Retinal pigment epithelial cell (primary cell): Measurements from ENCODE around the gene LAMB3.
A peak's percentile ranks its signal among the peaks of the same experiment; 100 is the strongest.

ENCODE experiments used
- DNase-seq: peaks from one replicate; pipeline ENCODE4 v3.0.0-alpha.2; 2010; ENCODE audit warnings: low read depth
- H3K4me3 ChIP-seq: 2 replicates; pipeline ENCODE4 v1.5.1; 2011; ENCODE audit warnings: mild to moderate bottlenecking, low read length, control low read depth, moderate library complexity
- TF ChIP-seq, protein P1 (sequence below): conservative IDR thresholded peaks from 2 replicates; pipeline ENCODE4 v1.5.1; 2011; ENCODE audit warnings: low read depth, low read length, control low read depth, inconsistent platforms

Gene LAMB3

GRCh38 chr1:209603877-209604276 lies 48.3 kb downstream of the LAMB3 start:
- no peak for DNase-seq
- TF ChIP-seq, protein P1, sequence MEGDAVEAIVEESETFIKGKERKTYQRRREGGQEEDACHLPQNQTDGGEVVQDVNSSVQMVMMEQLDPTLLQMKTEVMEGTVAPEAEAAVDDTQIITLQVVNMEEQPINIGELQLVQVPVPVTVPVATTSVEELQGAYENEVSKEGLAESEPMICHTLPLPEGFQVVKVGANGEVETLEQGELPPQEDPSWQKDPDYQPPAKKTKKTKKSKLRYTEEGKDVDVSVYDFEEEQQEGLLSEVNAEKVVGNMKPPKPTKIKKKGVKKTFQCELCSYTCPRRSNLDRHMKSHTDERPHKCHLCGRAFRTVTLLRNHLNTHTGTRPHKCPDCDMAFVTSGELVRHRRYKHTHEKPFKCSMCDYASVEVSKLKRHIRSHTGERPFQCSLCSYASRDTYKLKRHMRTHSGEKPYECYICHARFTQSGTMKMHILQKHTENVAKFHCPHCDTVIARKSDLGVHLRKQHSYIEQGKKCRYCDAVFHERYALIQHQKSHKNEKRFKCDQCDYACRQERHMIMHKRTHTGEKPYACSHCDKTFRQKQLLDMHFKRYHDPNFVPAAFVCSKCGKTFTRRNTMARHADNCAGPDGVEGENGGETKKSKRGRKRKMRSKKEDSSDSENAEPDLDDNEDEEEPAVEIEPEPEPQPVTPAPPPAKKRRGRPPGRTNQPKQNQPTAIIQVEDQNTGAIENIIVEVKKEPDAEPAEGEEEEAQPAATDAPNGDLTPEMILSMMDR: no peak

GRCh38 chr1:209601809-209602657 lies 50.2 kb downstream of the LAMB3 start:
- no peak for DNase-seq
- H3K4me3 ChIP-seq: no peak overlapping the region
- TF ChIP-seq, protein P1: peak; percentile 92

More at GRCh38 chr1:209603877-209604276, 48.3 kb downstream of the LAMB3 start:
- H3K4me3 ChIP-seq: no peak overlapping the region

DNA sequence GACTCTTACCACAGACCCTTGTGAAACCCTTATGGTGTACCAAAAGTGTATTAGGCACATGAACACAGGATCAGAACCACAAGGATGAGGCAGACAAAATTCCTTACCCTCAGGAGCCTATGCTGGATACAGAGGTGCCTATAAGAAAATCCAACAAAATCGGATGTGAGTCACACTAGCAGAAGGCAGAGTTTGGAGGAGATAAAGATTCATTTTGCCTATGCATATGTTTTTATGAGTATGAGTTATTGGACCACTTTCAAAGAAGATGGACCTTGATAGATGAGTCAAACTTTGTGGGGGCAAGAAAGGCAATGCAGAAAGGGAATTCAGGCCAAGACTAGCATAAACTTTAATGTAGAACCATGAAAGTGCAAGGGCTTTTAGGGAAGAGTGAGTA lies 51.7 kb downstream of the LAMB3 start:
- TF ChIP-seq, protein P1: no peak
- no peak overlapping the region for H3K4me3 ChIP-seq
- no peak for DNase-seq

DNA sequence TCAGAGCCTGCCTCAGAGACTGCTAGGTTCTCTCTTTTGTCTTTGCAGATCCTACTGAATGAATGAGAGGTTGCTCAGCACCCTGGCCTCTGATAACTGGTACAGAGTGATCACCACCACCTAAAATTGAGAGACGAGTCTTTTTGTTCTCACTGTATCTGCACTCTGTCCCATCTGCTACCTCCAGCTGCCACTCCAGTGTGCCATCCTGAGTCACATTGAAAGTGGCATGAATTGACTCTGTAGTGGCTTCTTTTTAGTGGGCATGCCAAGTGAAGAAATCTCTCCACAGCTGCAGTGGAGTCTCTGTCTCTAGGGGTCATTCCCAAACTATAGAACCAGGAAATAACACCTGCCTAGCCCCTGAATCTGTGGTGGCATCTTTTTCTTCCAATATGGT lies 54.0 kb downstream of the LAMB3 start:
- H3K4me3 ChIP-seq: no peak overlapping the region
- no peak for DNase-seq
- TF ChIP-seq, protein P1: no peak

DNA sequence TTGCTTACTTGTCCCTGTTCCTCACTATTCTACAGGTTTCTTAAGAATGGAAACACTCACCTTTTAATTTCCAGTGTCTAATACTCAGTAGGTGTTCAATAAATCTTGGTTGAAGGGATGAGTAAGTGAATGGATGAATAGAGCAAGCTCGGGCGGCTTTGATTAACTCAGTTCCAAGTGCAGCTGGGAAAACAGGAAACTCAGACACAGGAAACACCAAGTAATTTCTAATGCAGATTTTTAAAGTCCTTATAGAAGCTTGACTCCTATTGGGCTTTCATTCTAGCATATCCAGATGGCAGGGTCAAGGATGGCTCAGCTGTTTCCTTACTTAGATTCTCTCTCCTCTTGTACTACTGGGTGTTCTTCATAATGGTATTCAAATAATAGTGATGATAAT lies 54.7 kb downstream of the LAMB3 start:
- no peak for DNase-seq
- H3K4me3 ChIP-seq: no peak overlapping the region
- TF ChIP-seq, protein P1: no peak

DNA sequence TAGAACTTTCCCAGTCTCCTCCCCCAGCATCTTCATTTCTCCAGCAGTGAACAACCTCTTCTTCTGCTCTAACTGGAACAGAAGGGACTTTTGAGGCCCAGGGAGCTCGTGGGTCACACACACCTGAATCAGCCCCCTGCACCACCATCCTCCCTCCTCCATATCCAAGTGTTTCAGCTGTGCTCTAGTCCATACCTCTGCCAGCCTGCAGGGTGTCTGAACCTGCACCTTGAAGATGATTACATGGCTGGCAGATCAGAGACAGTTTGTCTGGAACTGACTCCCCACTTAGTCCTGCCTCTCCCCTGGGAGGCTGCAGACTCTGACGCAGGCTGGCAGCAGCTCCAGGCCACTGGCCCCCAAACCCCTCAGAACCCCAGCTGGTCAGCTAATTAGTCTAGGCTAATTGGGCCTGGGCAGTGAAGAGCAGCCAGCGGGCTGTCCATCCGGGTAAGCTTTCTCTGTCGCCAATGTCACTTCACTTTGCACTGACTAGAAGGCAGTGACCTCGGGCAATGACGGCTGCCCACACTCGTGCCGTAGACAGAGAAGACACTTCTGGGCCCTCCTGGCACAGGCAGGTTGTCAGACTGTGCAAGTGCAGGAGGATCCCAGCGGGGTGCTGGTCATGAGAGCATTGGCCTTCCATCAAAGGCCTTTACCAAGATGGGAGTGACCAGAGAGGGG lies 56.5 kb downstream of the LAMB3 start:
- TF ChIP-seq, protein P1: no peak
- no peak for DNase-seq
- no peak overlapping the region for H3K4me3 ChIP-seq
